Measurements from ENCODE around the gene U2SURP.
A peak's percentile ranks its signal among the peaks of the same experiment; 100 is the strongest.
"Not testable (repeated sequence)": the region's sequence is repeated elsewhere in the genome, so short reads cannot be mapped to it uniquely, and the experiment has no call there.

U2SURP gene

DNA sequence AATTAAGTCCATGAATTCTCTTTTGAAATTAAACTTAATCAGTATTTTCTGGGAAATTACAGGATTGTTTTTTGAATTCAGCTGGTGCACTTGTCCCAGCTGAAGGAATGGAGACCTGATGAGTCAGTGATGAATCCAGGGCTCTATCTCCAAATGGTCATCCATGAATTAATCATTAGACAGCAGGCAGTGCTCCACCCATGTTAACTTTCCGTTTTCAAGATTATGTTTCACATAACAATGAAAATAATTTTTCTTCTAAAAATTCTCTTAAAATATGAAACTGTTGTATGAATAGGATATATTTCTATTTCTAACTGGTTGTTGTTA, 24.0 kb upstream of the U2SURP start:
- no peak for DNase-seq

DNA sequence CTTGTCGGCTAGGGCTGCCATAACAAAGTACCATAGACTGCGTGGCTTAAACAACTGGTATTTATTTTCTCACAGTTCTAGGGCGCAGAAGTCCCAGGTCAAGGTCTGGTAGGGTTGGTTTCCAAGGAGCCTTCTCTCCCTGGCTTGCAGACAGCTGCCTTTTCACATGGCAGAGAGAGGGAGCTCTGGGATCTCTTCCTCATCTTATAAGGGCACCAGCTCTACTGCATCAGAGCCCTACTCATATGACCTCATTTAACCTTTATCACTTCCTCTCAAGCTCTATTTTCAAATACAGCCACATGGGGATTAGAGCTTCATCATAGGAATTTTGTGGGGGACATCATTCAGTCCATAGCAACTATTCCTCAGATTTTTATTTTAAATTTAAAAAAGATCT, 20.3 kb upstream of the U2SURP start:
- DNase-seq = no peak

DNA sequence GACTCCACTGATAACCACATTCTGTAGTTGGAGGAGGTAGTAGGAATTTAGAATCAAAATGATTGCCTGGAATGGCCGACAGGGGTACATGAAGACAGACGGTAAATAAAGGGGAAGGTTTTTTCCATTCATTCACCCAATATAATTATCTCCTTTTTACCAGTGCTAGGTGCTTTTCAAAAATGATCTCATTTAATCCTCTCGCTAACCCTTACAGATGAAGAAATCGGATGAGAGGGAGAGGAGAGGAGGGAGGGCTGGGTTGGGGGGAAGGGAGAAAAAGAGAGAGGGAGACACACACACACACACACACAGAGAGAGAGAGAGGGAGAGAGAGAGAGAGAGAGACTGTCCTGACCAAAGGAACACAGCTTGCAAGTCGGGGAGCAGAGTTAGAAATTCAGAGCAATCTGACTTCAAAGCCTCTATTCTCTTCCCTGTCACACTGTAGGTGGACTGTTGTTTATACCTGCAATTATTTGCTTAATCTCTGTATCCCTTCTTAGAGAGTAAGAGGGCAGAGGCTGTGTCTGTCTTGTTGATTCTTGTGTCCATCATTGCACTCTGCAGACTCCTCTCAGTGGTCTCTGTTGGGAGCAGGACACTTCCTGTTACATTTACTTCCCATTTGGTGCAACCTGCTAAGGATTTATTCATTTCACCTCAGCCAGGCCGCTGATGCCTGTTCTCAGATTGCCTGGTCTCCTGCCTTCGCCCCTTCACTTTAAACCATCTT, 19.2 kb upstream of the U2SURP start:
- no peak for DNase-seq

DNA sequence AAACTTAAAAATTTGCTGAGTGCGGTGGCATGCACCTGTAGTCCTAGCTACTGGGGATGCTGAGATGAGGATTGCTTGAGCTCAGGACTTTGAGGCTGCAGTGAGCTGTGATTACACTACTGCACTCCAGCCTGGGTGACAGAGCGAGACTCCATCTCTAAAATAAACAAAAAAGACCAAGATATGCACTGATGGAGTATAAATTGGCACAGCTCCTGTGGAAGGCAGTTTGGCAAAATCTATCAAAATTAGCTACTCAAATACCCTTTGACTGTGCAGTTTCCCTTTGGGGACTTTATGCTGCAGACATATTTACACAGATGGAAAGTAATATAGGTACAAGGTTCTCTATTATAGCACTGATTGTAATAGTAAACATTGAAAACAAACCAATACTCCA, 18.1 kb upstream of the U2SURP start:
- DNase-seq = no peak

DNA sequence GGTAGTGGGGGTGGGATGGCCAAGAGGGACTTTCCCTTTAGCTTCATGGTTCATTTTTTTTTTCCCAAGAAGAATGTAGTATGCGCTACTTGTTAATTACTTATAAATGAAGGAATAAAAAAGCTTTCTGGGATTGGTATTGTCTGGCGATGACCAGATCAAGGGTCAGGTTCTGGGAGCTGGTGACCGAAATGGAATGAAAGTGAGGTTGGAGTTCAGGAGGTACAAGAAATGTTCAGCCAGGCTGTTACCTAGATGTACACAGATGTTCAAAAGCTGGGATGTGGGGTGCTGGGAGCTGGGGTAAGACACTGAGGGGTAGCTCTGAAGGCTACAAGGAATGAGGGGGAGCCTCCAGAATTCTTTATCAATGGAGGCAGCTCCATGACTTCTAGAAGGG, 17.1 kb upstream of the U2SURP start:
- no peak for DNase-seq

DNA sequence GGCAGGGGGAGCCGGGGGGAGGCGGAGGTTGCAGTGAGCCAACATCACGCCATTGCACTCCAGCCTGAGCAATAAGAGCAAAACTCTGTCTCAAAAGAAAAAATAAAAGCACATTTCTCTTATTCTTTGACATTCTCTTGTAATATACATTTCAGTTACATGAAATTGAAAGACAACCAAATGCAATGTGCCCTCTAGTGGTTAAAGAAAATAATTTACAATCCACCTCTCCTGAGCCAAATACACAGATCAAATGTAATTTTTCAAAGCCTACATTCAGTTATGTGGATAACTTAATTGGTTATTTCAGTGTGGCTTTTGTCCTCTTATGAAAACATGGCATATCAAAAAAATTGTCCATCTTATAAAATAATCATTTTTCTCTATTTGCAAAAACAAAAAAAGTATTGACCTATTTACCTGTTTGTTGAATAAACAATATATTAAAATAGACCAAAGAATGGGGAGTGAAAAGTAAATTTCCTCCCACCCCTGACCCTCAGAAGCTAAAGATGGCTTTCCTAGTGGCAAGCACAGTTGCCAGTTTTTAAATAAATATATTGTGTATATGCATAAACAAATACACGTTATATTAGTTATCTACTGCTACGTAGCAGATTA, 14.2 kb upstream of the U2SURP start:
- DNase-seq = no peak

DNA sequence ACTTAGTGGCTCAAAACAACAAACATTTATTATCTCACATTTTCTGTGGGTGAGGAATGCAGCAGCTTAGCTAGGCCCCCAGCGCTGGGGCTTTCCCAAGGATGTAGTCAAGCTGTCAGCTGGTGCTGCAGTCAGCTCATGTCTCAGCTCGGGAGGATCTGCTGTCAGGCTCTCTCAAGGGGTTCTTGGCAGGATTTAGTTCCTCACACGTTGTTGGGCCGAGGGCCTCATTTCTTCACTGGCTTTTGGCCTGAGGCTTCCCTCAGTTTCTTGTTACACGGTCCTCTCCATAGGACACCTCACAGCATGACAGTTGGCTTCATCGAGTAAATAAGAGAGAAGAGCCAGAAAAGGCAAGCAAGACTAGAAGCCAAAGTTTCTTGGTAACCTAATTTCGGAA, 13.7 kb upstream of the U2SURP start:
- no peak for DNase-seq

DNA sequence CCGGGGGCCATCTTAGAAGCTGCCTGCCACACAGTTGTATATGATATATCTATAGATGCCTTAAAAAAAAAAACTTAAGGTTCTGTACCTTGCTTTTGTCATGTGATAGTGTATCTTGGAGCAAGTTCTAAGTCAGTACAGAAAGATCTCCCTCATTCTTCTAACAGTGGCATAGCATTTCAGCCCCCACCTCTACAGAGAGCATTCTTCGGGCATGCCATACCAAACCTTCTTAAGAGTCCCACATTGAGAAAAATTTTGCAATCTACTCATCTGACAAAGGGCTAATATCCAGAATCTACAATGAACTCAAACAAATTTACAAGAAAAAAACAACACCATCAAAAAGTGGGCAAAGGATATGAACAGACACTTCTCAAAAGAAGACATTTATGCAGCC, 13.1 kb upstream of the U2SURP start:
- DNase-seq = not testable (repeated sequence)

DNA sequence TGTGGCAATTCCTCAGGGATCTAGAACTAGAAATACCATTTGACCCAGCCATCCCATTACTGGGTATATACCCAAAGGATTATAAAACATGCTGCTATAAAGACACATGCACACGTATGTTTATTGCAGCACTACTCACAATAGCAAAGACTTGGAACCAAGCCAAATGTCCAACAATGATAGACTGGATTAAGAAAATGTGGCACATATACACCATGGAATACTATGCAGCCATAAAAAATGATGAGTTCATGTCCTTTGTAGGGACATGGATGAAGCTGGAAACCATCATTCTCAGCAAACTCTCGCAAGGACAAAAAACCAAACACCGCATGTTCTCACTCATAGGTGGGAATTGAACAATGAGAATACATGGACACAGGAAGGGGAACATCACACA, 12.5 kb upstream of the U2SURP start:
- not testable (repeated sequence) for DNase-seq

DNA sequence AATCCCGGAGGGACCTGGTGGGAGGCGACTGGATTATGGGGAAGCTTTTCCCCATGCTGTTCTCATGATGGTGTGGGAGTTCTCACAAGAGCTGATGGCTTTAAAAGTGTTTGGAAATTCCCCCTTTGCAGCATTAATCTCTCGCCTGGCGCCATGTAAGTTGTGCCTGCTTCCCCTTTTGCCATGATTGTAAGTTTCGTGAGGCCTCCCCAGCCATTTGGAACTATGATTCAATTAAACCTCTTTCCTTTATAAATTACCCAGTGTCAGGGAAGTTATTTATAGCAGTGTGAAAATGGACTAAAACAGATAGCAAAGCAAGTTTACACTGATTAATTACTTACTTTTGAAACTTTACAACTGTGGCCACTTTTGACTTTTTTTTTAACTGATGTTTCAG, 10.6 kb upstream of the U2SURP start:
- DNase-seq = no peak

DNA sequence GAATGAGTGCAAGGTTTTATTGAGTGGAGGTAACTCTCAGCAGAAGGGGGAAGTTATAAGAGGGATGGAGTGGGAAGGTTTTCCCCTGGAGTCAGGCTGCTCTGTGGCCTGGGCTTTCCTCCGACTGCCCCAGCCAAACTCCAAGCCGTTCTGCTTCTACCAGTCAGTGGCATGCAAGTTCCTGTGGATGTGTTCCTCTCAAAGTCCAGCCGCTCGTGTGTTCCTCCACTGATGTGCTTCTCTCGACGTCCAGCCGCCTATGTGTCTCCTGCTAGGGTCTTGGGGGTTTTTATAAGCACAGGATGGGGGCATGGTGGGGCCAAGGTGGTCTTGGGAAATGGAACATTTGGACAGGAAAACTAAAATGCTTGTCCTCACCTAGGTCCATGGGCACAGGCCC, 9.0 kb upstream of the U2SURP start:
- DNase-seq = no peak

DNA sequence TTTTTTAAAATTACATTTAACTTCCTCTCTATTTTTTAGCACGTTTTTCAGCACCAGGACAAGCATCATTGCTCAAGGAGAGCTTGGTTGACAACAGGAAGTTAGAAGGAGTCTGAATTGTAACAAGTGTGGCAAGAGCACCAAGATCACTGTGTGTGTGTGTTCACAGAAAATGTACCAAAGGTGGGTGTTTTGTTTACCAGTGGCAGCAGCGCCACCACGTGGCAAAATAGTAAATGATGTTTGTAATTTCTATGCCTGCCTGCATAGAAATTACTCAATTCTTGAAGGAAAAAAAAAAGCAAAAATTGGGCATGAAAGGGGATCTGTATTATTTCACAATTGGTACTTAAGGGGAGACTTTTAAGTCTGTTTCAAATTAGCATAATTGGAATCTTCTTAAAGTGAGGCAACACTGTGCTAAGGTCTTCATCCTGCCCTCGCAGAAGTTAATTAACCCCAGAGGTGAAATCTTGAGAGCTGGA, 7.4 kb upstream of the U2SURP start:
- peak; percentile 12 for DNase-seq

DNA sequence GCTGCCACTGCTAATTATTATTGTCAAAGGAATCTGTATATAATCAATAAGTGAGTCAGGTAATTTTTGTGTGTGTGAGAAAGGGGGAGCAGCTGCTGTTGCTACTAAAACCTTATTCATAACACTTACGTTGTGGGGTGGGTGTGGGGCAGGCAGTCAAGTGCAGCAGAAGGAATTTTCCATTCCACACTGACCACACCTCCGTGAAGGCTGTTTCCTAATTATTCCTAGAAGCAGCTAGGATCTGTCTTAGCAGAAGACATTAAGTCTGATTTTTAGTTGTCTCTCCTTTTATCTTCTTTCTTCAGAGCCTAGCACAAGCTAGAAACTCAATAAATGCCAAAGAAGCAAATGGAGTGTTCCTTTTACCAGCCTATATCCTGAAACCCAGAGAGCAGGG, 4.0 kb upstream of the U2SURP start:
- no peak for DNase-seq

DNA sequence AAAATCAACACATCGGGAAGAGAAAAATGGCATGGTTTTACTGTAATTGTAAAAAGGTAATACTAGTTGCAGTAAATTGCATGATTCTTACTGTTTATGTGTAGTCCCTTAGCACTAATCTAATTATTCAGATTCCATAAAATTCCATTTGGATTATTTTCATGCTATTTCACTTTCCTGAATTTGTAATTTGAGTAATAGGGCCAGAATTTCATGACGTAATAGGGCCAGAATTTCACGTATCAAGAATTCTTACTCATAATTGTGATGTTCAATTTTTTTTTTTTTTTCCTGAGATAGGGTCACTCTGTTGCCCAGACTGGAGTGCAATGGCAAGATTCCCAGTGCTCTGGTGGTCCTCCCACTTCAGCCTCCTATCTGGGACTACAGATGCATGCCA, 2.9 kb upstream of the U2SURP start:
- no peak for DNase-seq

DNA sequence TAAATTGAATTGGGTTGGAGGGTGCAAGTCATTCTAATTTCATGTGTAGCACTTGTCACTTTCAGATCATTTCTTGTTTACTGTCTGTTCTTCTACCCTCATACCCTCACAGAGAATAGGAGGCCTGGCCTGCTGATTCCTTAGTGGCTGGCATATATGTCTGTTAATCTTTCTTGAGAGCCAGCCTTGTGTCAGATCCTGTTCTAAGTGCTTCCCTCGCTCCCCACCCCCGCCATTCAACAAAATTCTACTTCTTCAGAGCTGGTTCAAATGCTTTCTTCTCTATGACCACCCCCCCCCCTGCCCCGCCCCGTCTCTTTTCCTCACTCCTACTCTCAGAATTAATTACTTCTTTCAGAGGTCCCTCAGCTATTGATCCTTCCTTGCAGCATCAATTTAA, 1.5 kb upstream of the U2SURP start:
- DNase-seq = no peak

DNA sequence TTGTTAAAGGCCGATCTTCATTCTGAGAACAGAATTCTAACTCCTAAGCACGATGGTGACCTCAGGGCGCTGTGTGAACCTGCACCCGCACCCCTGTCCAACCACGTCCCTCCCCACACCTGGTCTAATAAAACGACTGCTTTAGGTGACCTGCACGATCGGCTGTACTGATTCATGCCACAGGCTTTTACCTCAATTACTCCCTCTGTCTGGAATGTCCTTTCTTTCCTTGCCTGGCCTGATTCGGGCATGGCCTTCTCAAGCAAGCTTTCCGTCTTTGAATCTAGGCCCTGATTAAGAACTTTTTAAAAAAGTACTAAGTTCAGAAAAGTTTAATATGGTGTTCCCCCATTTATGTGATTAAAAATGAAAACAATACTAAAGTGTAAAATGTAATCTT, 842 bp upstream of the U2SURP start:
- no peak for DNase-seq

DNA sequence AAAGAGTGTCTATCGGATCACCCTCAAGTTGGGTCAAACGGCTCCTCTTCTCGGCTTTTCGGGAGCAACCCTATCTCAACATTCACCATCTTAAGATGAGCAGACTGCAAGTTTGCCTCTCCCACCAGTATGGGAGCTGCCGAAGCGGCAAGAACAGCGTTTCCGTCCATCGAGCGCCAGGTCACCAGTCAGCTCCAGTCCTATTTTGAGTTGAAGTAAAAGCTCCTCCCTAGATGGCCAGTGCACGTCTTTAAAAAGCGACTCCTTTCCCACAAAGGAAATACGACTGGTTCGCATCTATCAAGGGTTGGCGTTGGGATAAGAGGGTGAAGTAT, 369 bp upstream of the U2SURP start:
- DNase-seq = no peak

DNA sequence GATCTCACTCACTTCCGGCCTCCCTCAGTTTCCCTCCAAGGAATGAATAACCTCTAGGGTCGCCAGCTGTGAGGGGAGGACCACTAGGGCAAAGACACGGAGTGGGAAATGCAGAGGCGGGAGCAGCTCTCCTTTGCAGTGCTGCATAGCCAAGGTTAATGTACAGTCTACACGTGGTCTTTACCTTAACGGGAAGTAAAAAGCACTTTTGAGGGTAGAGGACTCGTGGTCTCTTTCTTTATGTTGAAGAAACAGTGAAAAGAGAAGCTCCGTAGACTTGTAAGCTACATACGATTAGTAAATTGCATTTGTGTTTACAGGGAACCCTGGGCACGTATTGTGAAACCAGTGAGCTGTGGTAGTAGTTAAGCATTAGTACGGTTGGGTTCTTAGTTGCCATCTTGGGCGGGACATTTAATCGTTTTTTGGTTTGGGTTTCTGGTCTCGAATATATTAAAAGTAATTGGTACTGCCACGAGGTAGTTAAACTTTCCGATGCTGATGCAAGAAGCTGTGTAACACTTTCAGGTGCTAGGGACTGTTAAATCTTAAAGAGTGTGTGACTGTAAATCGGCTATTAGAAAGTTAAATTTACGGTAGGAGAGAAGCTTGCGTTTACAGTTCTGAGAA, 828 bp downstream of the U2SURP start:
- no peak for DNase-seq

DNA sequence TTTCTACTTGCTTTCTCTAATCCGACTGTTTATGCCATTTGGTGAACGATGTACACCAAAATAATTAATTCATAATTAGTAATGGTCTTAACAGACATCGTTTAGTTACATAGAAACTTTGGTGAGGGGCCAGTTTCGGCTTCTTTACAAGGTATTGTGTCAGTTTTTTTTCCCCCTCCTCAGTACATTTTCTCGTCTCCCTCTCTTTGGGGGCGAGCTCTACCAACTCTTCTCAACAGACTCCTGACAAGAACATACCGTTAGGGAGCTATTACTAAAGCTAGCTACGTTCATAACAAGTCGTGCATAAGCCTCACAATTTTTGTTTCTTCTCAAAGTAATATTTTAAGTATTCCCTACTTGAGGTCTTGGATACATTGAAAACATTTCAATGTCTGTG, 1.4 kb downstream of the U2SURP start:
- DNase-seq = no peak

DNA sequence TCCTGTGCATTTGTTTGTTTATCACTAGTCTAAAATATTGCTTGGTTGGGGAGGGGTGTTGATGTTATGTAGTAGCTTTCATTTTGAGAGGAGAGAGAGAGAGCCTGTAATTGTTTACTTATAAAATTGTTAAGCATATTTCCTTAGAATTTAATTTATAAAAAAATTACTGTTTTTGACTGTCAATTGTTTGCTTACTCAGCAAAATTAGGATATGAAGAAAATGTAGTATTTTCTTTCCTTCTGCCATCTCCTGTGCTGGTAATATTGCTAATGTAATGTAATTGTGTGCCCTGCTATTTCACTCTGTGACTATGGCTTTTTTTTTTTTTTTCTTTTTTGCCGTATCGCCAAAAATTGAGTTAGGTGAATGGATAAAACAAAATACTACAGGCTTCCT, 3.5 kb downstream of the U2SURP start:
- DNase-seq = no peak

DNA sequence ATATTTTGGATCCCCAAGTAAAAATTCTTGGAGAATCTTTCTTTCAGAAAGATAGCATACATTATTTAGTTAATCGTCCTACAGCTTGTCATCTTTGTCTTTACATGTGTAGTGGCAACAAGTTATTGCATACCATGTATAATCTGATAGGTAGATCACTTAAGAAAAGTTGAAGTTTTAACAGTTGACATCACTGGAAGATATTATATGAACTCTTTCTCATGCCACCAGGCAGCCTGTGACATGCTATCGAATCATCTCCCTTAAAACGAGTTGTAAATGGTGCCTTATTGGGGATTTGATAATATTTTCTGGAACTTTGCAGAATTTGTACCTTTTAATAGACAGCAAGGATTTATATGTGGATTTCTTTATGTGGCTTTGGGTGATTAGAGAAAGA, 8.7 kb downstream of the U2SURP start:
- no peak for DNase-seq

DNA sequence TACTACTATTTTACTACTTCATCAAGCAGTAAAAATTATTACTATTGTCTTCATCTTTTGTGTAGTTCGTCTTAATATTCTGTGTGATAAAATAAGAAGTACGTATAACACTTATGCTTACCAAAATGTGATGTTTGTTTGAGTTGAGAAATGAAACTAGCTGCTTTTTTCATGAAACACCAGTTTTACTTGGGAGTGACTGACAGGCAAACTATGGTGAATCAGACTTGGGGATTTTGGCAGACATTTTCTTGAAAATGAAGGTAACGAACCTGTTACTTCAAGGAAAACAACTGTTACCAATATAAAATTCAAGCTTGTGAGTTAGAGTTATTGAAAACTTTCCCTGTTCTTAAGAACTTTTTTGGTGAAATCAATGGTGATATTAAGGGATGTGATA, 10.3 kb downstream of the U2SURP start:
- DNase-seq = no peak

DNA sequence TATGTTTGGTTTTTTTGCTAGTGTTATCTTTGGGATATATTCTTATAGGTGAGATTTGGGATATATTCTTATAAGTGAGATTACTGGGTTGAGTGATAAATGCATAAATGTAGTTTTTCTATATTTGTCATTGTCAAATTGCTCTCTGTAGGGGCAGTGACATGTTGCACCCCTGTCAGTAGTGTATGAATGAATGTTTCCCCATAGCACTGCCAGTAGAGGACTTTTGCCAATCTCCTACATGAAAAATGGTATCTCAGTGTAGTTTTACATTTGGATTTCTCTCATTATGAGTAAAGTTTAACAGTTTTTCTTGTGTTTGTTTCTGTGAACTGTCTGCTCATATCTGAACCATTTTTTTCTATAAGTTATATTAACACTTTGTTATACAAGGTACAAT, 13.6 kb downstream of the U2SURP start:
- DNase-seq = no peak

DNA sequence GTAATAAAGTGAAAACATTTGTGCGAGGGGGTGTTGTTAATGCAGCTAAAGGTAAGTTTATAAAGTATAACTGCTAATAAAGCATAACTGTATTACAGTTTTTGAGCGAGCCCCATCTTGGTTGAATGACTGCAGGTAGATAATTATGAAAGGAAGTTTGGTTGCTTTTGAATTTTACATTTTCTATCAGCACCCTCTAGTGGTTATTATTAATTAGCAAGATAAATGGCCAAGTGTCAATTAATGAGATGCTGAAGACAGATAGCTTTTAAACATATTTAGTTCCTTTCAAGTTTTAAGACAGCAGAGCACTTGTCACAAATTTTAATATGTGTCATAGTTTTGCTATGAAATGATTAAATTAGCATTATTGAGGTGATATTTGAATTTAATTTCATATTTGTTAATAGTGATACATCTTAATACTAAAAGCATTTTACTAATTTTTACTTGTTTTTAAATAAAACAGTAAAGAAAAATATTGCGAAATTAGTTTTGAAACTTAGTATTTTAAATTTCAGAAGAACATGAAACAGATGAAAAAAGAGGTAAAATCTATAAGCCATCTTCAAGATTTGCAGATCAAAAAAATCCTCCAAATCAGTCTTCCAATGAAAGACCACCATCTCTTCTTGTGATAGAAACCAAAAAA, 15.1 kb downstream of the U2SURP start:
- no peak for DNase-seq

Measured in NCI-H1417 treated with DMSO at 0.1 percent for 48 hours (cell line).